Endodermal cell (in vitro differentiated cells): ENCODE measurements around the gene MTF1. TPM values are rescaled to one million over a fixed set of nuclear protein-coding genes. Genes with fewer than 3 reads are reported as not detected.

Source experiments
- DNase-seq: peaks from one replicate; pipeline ENCODE4 v3.0.0-alpha.2; 2017
- H3K27ac ChIP-seq: 2 replicates; pipeline ENCODE4 v1.5.1; 2013; ENCODE audit warnings: mild to moderate bottlenecking, low read depth, low read length, moderate library complexity
- H3K27me3 ChIP-seq: 2 replicates; pipeline ENCODE4 v1.6.1; 2013; ENCODE audit warnings: mild to moderate bottlenecking, low read length, moderate library complexity; ENCODE audit not compliant: insufficient read depth, control insufficient read depth, poor library complexity, severe bottlenecking
- H3K36me3 ChIP-seq: 2 replicates; pipeline ENCODE4 v1.7.0; 2013; ENCODE audit warnings: mild to moderate bottlenecking, low read length, moderate library complexity; ENCODE audit not compliant: control insufficient read depth, insufficient read depth
- H3K4me1 ChIP-seq: one replicate; pipeline ENCODE4 v1.7.0; 2013; ENCODE audit warnings: low read length; ENCODE audit not compliant: control insufficient read depth, insufficient read depth
- H3K4me3 ChIP-seq: 2 replicates; pipeline ENCODE4 v1.5.1; 2013; ENCODE audit warnings: mild to moderate bottlenecking, low read length, moderate library complexity
- H3K9ac ChIP-seq: 2 replicates; pipeline ENCODE4 v1.6.1; 2013; ENCODE audit warnings: mild to moderate bottlenecking, low read length, moderate library complexity; ENCODE audit not compliant: poor library complexity, severe bottlenecking; ENCODE audit errors: extremely low read depth
- H3K9me3 ChIP-seq: 2 replicates; pipeline ENCODE4 v1.6.1; 2013; ENCODE audit warnings: mild to moderate bottlenecking, low read length, moderate library complexity; ENCODE audit not compliant: control insufficient read depth
- H3K27ac Mint-ChIP-seq: 2 replicates; pipeline ENCODE4 v1.8.0; 2020; ENCODE audit warnings: mixed read lengths
- H3K27me3 Mint-ChIP-seq: 2 replicates; pipeline ENCODE4 v1.8.0; 2021; ENCODE audit warnings: mild to moderate bottlenecking, mixed read lengths; ENCODE audit not compliant: insufficient read depth
- H3K36me3 Mint-ChIP-seq: 2 replicates; pipeline ENCODE4 v1.8.0; 2020; ENCODE audit warnings: low read depth, mixed read lengths
- H3K4me1 Mint-ChIP-seq: 2 replicates; pipeline ENCODE4 v1.8.0; 2020; ENCODE audit warnings: mixed read lengths
- H3K4me3 Mint-ChIP-seq: 2 replicates; pipeline ENCODE4 v1.8.0; 2020; ENCODE audit warnings: mild to moderate bottlenecking, moderate library complexity, mixed read lengths
- H3K9me3 Mint-ChIP-seq: 2 replicates; pipeline ENCODE4 v1.8.0; 2020; ENCODE audit warnings: mild to moderate bottlenecking, mixed read lengths
- WGBS, 2 experiments: methylation state at CpG; one replicate each; pipeline versions ENCODE4 v1.1.5 to v1.1.7; 2013; ENCODE audit warnings: missing lambda C conversion rate in 2 of 2, mixed read lengths in 1 of 2; ENCODE audit not compliant: insufficient coverage in 1 of 2, insufficient read length in 1 of 2; 5-methylcytosine and 5-hydroxymethylcytosine counted together
- total RNA-seq, 2 donors: library from RNA; stranded (reverse); fragmentation: NEBNext Ultra II Directional in 1 of 2; extraction: Animal tissue kit (Norgen Biotek cat#: 25700) in 1 of 2; gene quantifications; 2 replicates in 1 of 2; 3 replicates in 1 of 2; pipeline ENCODE4 v1.2.1, GENCODE V29; 2021
- TF ChIP-seq, protein P1 (sequence below): fragments of 200-600 bp; sonication (generic); conservative IDR thresholded peaks from 2 replicates; pipeline ENCODE4 v1.5.0; 2021; ENCODE audit warnings: antibody characterized with exemption, mild to moderate bottlenecking

The MTF1 gene
- total RNA-seq, 2 donors from 2014 or later: 16.6 to 17.1 TPM

DNA sequence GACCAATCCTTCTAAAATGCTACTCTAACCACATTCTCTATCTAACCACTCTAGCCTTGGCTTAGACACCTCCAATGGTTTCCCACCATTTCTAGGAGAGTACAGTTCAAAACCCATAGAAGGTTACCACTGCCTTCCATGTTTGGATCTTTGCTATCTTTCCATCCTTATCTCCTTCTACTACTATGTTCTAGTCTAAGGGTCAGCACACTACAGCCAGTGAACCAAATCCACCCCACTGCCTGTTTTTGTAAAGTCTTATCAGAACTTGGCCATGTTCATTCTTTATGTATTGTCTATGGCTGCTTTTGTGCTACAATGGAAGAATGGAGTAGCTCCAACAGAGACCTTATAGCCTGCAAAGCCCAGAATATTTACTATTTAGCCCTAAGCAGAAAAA is 6.2 kb downstream of the MTF1 start:
- H3K4me3 Mint-ChIP-seq: no peak overlapping the region
- no peak overlapping the region for H3K27ac Mint-ChIP-seq
- H3K36me3 ChIP-seq: peaks cover 17% of the 10 kb centered on the region
- TF ChIP-seq, protein P1, sequence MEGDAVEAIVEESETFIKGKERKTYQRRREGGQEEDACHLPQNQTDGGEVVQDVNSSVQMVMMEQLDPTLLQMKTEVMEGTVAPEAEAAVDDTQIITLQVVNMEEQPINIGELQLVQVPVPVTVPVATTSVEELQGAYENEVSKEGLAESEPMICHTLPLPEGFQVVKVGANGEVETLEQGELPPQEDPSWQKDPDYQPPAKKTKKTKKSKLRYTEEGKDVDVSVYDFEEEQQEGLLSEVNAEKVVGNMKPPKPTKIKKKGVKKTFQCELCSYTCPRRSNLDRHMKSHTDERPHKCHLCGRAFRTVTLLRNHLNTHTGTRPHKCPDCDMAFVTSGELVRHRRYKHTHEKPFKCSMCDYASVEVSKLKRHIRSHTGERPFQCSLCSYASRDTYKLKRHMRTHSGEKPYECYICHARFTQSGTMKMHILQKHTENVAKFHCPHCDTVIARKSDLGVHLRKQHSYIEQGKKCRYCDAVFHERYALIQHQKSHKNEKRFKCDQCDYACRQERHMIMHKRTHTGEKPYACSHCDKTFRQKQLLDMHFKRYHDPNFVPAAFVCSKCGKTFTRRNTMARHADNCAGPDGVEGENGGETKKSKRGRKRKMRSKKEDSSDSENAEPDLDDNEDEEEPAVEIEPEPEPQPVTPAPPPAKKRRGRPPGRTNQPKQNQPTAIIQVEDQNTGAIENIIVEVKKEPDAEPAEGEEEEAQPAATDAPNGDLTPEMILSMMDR: no peak
- H3K9me3 Mint-ChIP-seq: no peaks in the 10 kb centered on the region
- H3K27me3 ChIP-seq: no peaks in the 10 kb centered on the region
- H3K9ac ChIP-seq: no peak overlapping the region
- H3K9me3 ChIP-seq: no peaks in the 10 kb centered on the region
- no peak overlapping the region for H3K27ac ChIP-seq
- H3K4me1 ChIP-seq: no peaks in the 10 kb centered on the region
- H3K36me3 Mint-ChIP-seq: peaks cover 25% of the 10 kb centered on the region
- no peak overlapping the region for H3K4me3 ChIP-seq
- H3K4me1 Mint-ChIP-seq: no peaks in the 10 kb centered on the region
- DNase-seq: no peak
- H3K27me3 Mint-ChIP-seq: no peaks in the 10 kb centered on the region

DNA sequence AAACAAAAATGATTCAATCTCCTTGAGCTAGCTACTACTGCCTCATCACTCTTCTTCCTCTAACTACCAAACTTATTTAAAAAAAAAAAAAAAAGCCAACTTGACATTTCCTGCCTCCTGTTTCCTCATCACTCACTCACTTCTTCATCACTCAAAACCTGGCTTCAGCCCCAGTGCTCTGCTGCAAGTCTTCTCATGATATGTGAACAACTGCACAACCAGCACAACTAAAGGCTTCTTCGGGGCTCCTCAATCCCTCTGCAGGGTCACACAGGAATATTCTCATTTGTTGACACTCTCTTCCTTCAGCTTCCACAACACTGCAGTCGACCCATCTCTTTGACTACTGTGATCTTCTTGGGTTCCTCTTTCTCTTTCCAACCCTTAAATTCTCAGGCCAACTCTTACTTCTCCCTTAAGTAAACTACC is 7.6 kb downstream of the MTF1 start:
- Mint-ChIP-seq H3K4me3 (no peak overlapping the region), H3K9me3 (no peaks in the 10 kb centered on the region), H3K36me3 (peaks cover 17% of the 10 kb centered on the region), H3K27me3 (no peaks in the 10 kb centered on the region), H3K27ac (no peak overlapping the region), H3K4me1 (no peaks in the 10 kb centered on the region)
- H3K9ac ChIP-seq: no peak overlapping the region
- H3K27ac ChIP-seq: no peak overlapping the region
- 83 to 90% methylated on average over 2 of the region's 2 CpGs for WGBS, 2 experiments
- TF ChIP-seq, protein P1: no peak
- no peaks in the 10 kb centered on the region for H3K27me3 ChIP-seq
- H3K9me3 ChIP-seq: no peaks in the 10 kb centered on the region
- no peaks in the 10 kb centered on the region for H3K4me1 ChIP-seq
- no peak for DNase-seq
- peaks cover 10% of the 10 kb centered on the region for H3K36me3 ChIP-seq
- H3K4me3 ChIP-seq: no peak overlapping the region

DNA sequence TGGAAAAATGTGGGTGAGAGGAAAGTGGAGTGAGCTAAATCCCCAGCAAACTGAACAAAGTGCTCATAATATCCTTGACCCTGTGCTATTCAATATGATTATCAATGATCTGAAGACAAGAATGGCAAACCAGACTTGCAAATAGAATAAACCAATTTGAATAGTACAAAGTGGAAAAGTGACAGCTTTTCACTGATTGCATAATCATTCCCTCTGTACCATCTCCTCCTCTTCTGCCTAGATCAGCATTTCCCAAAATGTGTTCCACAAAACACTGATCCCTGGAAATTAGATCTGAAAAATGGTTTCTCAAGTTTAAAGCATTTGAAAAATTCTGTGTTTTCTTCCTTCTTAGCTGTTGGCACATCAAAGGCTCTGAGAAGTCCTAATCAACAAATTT is 8.1 kb downstream of the MTF1 start:
- H3K36me3 Mint-ChIP-seq: peaks cover 15% of the 10 kb centered on the region
- H3K4me3 Mint-ChIP-seq: no peak overlapping the region
- H3K27me3 Mint-ChIP-seq: no peaks in the 10 kb centered on the region
- Histone ChIP-seq H3K9ac (no peak overlapping the region), H3K36me3 (peaks cover 8% of the 10 kb centered on the region), H3K27ac (no peak overlapping the region), H3K4me3 (no peak overlapping the region), H3K4me1 (no peaks in the 10 kb centered on the region), H3K27me3 (no peaks in the 10 kb centered on the region), H3K9me3 (no peaks in the 10 kb centered on the region)
- no peak overlapping the region for H3K27ac Mint-ChIP-seq
- DNase-seq: no peak
- H3K9me3 Mint-ChIP-seq: no peaks in the 10 kb centered on the region
- TF ChIP-seq, protein P1: no peak
- H3K4me1 Mint-ChIP-seq: no peaks in the 10 kb centered on the region
